ENCODE data around the gene FBLN1. TPM values are rescaled to one million over a fixed set of nuclear protein-coding genes. Genes with fewer than 3 reads are reported as not detected.

FBLN1 gene
- total RNA-seq, 5 donors from 2014 or later (not counting 1 experiment from before 2014, with no cell fraction given): 0.96 to 1.5 (median 1.0) TPM; not detected in 2

GRCh38 chr22:45475851-45476514 is 26.7 kb upstream of the FBLN1 start:
- ATAC-seq (replicated peaks in 1 of 4) (no peak), DNase-seq (no peak)
- no peaks in the 10 kb centered on the region for H3K4me1 ChIP-seq (ENCODE audit: control insufficient read depth in 1 of 2, extremely low read depth in 1 of 2, insufficient read depth in 2 of 2, low read length in 2 of 2)
- peaks cover 3 to 29% of the 10 kb centered on the region in 2 donors for H3K27me3 Mint-ChIP-seq
- peaks cover 0 to 1% (median 0%) of the 10 kb centered on the region in 3 donors for H3K9me3 Mint-ChIP-seq
- H3K27ac Mint-ChIP-seq: no peak overlapping the region
- no peak overlapping the region for H3K4me3 ChIP-seq (ENCODE audit: control insufficient read depth in 1 of 2, extremely low read depth in 1 of 2, low read length in 1 of 2)
- peaks cover 0 to 31% of the 10 kb centered on the region in 2 experiments for H3K27me3 ChIP-seq (replicated peaks in 1 of 2; ENCODE audit: control insufficient read depth in 2 of 2, extremely low read depth in 1 of 2, insufficient read depth in 2 of 2, low read length in 1 of 2)
- H3K4me1 Mint-ChIP-seq: no peaks in the 10 kb centered on the region
- no peak overlapping the region for H3K27ac ChIP-seq (ENCODE audit: low read length)
- 82% methylated on average over 6 of the region's 15 CpGs for WGBS (ENCODE audit: insufficient coverage)
- POLR2A ChIA-PET: no interaction called here
- CTCF ChIA-PET: no interaction called here
- H3K4me3 Mint-ChIP-seq: no peak overlapping the region
- no peaks in the 10 kb centered on the region for H3K36me3 Mint-ChIP-seq
- no peaks in the 10 kb centered on the region for H3K9me3 ChIP-seq
- no peaks in the 10 kb centered on the region for H3K36me3 ChIP-seq (ENCODE audit: control insufficient read depth in 2 of 2, extremely low read depth in 1 of 2, insufficient read depth in 1 of 2, low read length in 1 of 2)

DNA sequence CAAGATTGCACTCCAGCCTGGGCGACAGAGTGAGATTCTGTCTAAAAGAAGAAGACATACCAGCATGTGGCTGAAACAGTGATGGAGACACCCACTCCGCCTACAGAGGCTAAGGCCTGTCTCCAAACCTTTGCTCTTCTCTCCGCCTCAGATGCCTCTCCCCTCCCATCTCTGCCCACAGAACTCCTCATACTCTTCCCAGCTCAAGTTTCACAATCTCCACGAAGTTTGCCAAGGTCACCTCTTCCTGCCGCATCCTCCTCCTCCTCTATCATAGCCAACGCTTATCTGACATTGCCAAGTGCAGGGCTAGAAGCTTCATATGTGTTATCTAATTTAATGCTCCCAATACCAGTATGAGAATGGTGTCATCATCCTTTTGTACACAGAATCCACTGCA is 25.9 kb upstream of the FBLN1 start:
- CTCF ChIA-PET: no interaction called here

DNA sequence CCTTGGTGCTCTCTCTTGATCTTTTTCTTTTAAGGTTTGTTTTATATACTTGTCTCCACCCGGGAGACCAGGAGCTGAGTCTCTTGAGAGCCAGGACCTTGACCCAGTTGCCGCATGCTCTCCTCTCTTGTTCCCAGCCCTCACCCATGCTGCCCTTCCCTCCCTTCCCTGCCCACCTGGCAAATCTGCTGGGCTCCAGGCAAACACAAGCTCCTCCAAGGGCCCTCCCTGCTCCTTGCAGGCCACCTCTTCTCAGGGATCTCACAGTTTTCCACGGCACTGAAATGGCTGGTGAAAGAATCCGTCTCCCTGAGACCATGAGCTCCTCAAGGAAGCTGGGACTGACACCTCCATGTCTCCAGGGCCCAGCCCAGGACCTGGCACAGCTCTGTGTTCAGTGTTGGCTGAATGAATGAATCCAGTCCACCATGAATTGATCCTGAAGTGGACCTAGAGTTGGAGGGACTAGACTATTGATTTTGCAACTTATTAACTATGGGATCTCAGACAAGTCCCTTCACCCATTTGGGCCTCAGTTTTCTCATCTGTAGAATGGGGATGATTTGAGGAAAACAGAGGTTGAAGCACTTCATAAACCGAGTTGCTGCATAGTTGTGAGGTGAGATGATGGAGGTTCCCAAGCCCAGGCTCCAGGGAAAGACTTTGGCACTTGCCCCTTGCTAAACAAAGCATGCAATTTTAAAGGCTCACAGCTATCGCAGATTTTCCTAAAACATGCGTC is 25.1 kb upstream of the FBLN1 start:
- POLR2A ChIA-PET: no interaction called here
- Histone ChIP-seq H3K27me3 (replicated peaks in 1 of 2; ENCODE audit: control insufficient read depth in 2 of 2, extremely low read depth in 1 of 2, insufficient read depth in 2 of 2, low read length in 1 of 2) (peaks cover 0 to 31% of the 10 kb centered on the region in 2 experiments), H3K36me3 (ENCODE audit: control insufficient read depth in 2 of 2, extremely low read depth in 1 of 2, insufficient read depth in 1 of 2, low read length in 1 of 2) (no peaks in the 10 kb centered on the region), H3K9me3 (no peaks in the 10 kb centered on the region), H3K4me1 (ENCODE audit: control insufficient read depth in 1 of 2, extremely low read depth in 1 of 2, insufficient read depth in 2 of 2, low read length in 2 of 2) (no peaks in the 10 kb centered on the region), H3K4me3 (ENCODE audit: control insufficient read depth in 1 of 2, extremely low read depth in 1 of 2, low read length in 1 of 2) (no peak overlapping the region), H3K27ac (ENCODE audit: low read length) (no peak overlapping the region)
- Mint-ChIP-seq H3K36me3 (no peaks in the 10 kb centered on the region), H3K4me3 (no peak overlapping the region), H3K9me3 (peaks cover 0 to 3% (median 0%) of the 10 kb centered on the region in 3 donors), H3K27me3 (peaks cover 4 to 28% of the 10 kb centered on the region in 2 donors), H3K4me1 (no peaks in the 10 kb centered on the region), H3K27ac (no peak overlapping the region)
- WGBS (ENCODE audit: insufficient coverage): 74% methylated on average over 5 of the region's 7 CpGs
- CTCF ChIA-PET: no interaction called here
- DNase-seq (no peak), ATAC-seq (replicated peaks in 1 of 4) (no peak)

More for the DNA sequence above, 25.9 kb upstream of the FBLN1 start:
- Mint-ChIP-seq H3K4me3 (no peak overlapping the region), H3K36me3 (no peaks in the 10 kb centered on the region), H3K4me1 (no peaks in the 10 kb centered on the region), H3K27ac (no peak overlapping the region), H3K27me3 (peaks cover 3 to 28% of the 10 kb centered on the region in 2 donors), H3K9me3 (peaks cover 0 to 3% (median 0%) of the 10 kb centered on the region in 3 donors)
- Histone ChIP-seq H3K27me3 (replicated peaks in 1 of 2; ENCODE audit: control insufficient read depth in 2 of 2, extremely low read depth in 1 of 2, insufficient read depth in 2 of 2, low read length in 1 of 2) (peaks cover 0 to 31% of the 10 kb centered on the region in 2 experiments), H3K27ac (ENCODE audit: low read length) (no peak overlapping the region), H3K4me1 (ENCODE audit: control insufficient read depth in 1 of 2, extremely low read depth in 1 of 2, insufficient read depth in 2 of 2, low read length in 2 of 2) (no peaks in the 10 kb centered on the region), H3K36me3 (ENCODE audit: control insufficient read depth in 2 of 2, extremely low read depth in 1 of 2, insufficient read depth in 1 of 2, low read length in 1 of 2) (no peaks in the 10 kb centered on the region), H3K4me3 (ENCODE audit: control insufficient read depth in 1 of 2, extremely low read depth in 1 of 2, low read length in 1 of 2) (no peak overlapping the region), H3K9me3 (no peaks in the 10 kb centered on the region)
- POLR2A ChIA-PET: no interaction called here
- no peak for ATAC-seq (replicated peaks in 1 of 4)
- no peak for DNase-seq
- 80% methylated on average over 5 of the region's 6 CpGs for WGBS (ENCODE audit: insufficient coverage)

DNA sequence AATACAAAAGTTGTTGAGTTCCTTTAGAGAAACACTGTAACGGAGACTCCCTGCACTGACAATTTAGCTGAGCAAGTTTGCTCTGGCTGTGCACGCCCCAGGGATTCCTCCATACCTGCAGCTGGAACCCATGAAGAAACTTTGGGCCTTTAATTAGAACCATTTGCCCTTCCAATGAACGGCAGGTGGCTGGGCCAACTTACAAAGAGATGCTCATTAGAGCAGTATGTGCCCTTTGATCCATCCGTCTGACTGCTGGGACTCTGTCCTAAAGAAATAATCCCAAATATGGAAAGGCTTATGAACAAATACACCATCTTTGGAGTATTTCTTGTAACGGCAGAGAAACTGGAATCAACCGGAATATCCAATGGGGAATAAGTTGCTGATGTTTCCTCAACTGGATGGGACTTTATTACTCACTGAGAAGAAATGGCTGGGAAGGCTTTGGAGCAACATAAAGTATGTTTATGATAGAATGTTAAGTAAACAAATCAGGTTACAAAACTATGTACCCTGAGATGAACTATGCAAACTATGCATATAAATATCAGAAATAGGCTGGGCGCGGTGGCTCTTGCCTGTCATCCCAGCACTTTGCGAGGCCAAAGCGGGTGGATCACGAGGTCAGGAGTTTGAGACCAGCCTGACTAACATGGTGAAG is 24.4 kb upstream of the FBLN1 start:
- H3K9me3 Mint-ChIP-seq: peaks cover 0 to 3% (median 0%) of the 10 kb centered on the region in 3 donors
- Histone ChIP-seq H3K4me3 (ENCODE audit: control insufficient read depth in 1 of 2, extremely low read depth in 1 of 2, low read length in 1 of 2) (no peak overlapping the region), H3K4me1 (ENCODE audit: control insufficient read depth in 1 of 2, extremely low read depth in 1 of 2, insufficient read depth in 2 of 2, low read length in 2 of 2) (no peaks in the 10 kb centered on the region), H3K9me3 (no peaks in the 10 kb centered on the region), H3K27ac (ENCODE audit: low read length) (no peak overlapping the region), H3K27me3 (replicated peaks in 1 of 2; ENCODE audit: control insufficient read depth in 2 of 2, extremely low read depth in 1 of 2, insufficient read depth in 2 of 2, low read length in 1 of 2) (peaks cover 0 to 33% of the 10 kb centered on the region in 2 experiments), H3K36me3 (ENCODE audit: control insufficient read depth in 2 of 2, extremely low read depth in 1 of 2, insufficient read depth in 1 of 2, low read length in 1 of 2) (no peaks in the 10 kb centered on the region)
- CTCF ChIA-PET: no interaction called here
- no peak overlapping the region for H3K4me3 Mint-ChIP-seq
- no peak for ATAC-seq (replicated peaks in 1 of 4)
- no peak for DNase-seq
- no peak overlapping the region for H3K27ac Mint-ChIP-seq
- POLR2A ChIA-PET: no interaction called here
- no peaks in the 10 kb centered on the region for H3K4me1 Mint-ChIP-seq
- WGBS (ENCODE audit: insufficient coverage): 70% methylated on average over 9 of the region's 11 CpGs
- H3K27me3 Mint-ChIP-seq: peaks cover 7 to 28% of the 10 kb centered on the region in 2 donors
- H3K36me3 Mint-ChIP-seq: no peaks in the 10 kb centered on the region

DNA sequence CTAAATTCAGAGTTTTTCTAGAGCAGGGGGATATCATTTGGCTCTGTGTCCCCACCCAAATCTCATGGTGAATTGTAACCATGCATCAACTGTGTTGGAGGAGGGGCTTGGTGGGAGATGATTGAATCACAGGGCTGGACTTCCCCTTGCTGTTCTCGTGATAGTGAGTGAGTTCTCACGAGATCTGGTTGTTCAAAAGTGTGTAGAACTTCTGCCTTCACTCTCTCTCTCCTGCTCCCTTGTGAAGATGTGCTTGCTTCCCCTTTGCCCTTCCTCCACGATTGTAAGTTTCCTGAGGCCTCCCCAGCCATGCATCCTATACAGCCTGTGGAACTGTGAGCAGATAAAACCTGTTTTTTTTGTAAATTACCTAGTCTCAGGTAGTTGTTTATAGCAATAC is 22.0 kb upstream of the FBLN1 start:
- H3K36me3 Mint-ChIP-seq: no peaks in the 10 kb centered on the region
- ChIA-PET POLR2A (no interaction called here), CTCF (no interaction called here)
- no peaks in the 10 kb centered on the region for H3K4me1 Mint-ChIP-seq
- H3K9me3 Mint-ChIP-seq: peaks cover 0 to 3% (median 0%) of the 10 kb centered on the region in 3 donors
- H3K4me3 Mint-ChIP-seq: no peak overlapping the region
- no CpG with 5 or more reads among the region's 3 CpGs for WGBS (ENCODE audit: insufficient coverage)
- peaks cover 0 to 30% of the 10 kb centered on the region in 2 experiments for H3K27me3 ChIP-seq (replicated peaks in 1 of 2; ENCODE audit: control insufficient read depth in 2 of 2, extremely low read depth in 1 of 2, insufficient read depth in 2 of 2, low read length in 1 of 2)
- DNase-seq (no peak), ATAC-seq (replicated peaks in 1 of 4) (no peak)
- no peak overlapping the region for H3K27ac ChIP-seq (ENCODE audit: low read length)
- H3K4me3 ChIP-seq (ENCODE audit: control insufficient read depth in 1 of 2, extremely low read depth in 1 of 2, low read length in 1 of 2): no peak overlapping the region
- H3K27ac Mint-ChIP-seq: no peak overlapping the region
- H3K36me3 ChIP-seq (ENCODE audit: control insufficient read depth in 2 of 2, extremely low read depth in 1 of 2, insufficient read depth in 1 of 2, low read length in 1 of 2): no peaks in the 10 kb centered on the region
- no peaks in the 10 kb centered on the region for H3K9me3 ChIP-seq
- no peaks in the 10 kb centered on the region for H3K4me1 ChIP-seq (ENCODE audit: control insufficient read depth in 1 of 2, extremely low read depth in 1 of 2, insufficient read depth in 2 of 2, low read length in 2 of 2)
- H3K27me3 Mint-ChIP-seq: peaks cover 11 to 26% of the 10 kb centered on the region in 2 donors

DNA sequence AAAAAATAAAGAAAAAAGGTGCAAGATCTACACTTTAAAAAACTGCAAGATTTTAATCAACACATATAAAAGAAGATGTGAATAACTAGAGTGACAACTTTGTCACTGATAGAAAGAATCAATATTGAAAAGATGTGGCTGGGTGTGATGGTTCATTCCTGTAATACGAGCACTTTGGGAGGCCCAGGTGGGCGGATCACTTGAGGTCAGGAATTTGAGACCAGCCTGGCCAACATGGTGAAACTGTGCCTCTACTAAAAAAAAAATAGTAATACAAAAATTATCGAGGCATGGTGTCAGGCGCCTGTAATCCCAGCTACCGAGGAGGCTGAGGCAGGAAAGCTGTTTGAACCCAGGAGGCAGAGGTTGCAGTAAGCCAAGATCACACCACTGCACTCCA is 21.0 kb upstream of the FBLN1 start:
- ATAC-seq (replicated peaks in 1 of 4): no peak

More for the DNA sequence above, 21.0 kb upstream of the FBLN1 start:
- Histone ChIP-seq H3K4me3 (ENCODE audit: control insufficient read depth in 1 of 2, extremely low read depth in 1 of 2, low read length in 1 of 2) (no peak overlapping the region), H3K27me3 (replicated peaks in 1 of 2; ENCODE audit: control insufficient read depth in 2 of 2, extremely low read depth in 1 of 2, insufficient read depth in 2 of 2, low read length in 1 of 2) (peaks cover 0 to 22% of the 10 kb centered on the region in 2 experiments), H3K27ac (ENCODE audit: low read length) (no peak overlapping the region), H3K4me1 (ENCODE audit: control insufficient read depth in 1 of 2, extremely low read depth in 1 of 2, insufficient read depth in 2 of 2, low read length in 2 of 2) (no peaks in the 10 kb centered on the region), H3K9me3 (no peaks in the 10 kb centered on the region), H3K36me3 (ENCODE audit: control insufficient read depth in 2 of 2, extremely low read depth in 1 of 2, insufficient read depth in 1 of 2, low read length in 1 of 2) (no peaks in the 10 kb centered on the region)
- ChIA-PET CTCF (no interaction called here), POLR2A (no interaction called here)
- 72% methylated on average over 2 of the region's 5 CpGs for WGBS (ENCODE audit: insufficient coverage)
- Mint-ChIP-seq H3K9me3 (peaks cover 0 to 3% (median 0%) of the 10 kb centered on the region in 3 donors), H3K27ac (no peak overlapping the region), H3K4me3 (no peak overlapping the region), H3K27me3 (peaks cover 14 to 23% of the 10 kb centered on the region in 2 donors), H3K4me1 (no peaks in the 10 kb centered on the region), H3K36me3 (no peaks in the 10 kb centered on the region)
- DNase-seq: no peak

Data from T-cell (primary cell).